NCI-H1092 treated with DMSO at 0.1 percent for 48 hours (cell line): ENCODE data around the gene HNMT.
"Not testable (repeated sequence)": the region's sequence is repeated elsewhere in the genome, so short reads cannot be mapped to it uniquely, and the experiment has no call there.

Source experiments
- DNase-seq: peaks from one replicate; lab custom pipeline; 2025; lab: John Stamatoyannopoulos, UW

The HNMT gene

DNA sequence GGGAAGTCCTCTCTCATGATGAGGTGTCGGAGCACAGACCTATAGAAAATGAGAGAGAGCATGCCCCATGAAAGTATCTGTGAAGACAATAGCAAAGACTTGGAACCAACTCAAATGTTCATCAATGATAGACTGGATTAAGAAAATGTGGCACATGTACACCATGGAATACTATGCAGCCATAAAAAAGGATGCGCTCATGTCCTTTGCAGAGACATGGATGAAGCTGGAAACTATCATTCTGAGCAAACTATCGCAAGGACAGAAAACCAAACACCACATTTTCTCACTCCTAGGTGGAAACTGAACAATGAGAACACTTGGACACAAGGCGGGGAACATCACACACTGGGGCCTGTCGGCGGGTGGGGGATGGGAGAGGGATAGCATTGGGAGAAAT, 79.3 kb downstream of the HNMT start:
- not testable (repeated sequence) for DNase-seq

DNA sequence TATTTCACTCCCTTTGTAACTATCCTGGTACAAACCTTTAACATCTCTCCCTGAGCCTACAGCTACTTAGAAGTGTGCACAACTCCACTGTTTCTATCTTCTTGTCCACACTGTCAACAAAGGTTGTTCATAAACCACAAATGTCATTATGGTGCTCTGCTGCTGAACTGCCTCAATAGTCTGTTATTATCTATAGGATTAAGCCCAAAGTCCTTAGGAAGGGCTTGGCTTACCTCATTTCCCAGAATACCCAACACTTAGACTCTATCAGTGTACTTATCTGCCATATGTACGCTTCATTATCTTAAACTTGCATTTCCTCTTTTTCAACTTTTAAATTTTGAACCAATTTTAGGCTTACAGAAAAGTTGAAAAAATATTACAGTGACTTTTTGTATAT, 94.2 kb downstream of the HNMT start:
- no peak for DNase-seq

DNA sequence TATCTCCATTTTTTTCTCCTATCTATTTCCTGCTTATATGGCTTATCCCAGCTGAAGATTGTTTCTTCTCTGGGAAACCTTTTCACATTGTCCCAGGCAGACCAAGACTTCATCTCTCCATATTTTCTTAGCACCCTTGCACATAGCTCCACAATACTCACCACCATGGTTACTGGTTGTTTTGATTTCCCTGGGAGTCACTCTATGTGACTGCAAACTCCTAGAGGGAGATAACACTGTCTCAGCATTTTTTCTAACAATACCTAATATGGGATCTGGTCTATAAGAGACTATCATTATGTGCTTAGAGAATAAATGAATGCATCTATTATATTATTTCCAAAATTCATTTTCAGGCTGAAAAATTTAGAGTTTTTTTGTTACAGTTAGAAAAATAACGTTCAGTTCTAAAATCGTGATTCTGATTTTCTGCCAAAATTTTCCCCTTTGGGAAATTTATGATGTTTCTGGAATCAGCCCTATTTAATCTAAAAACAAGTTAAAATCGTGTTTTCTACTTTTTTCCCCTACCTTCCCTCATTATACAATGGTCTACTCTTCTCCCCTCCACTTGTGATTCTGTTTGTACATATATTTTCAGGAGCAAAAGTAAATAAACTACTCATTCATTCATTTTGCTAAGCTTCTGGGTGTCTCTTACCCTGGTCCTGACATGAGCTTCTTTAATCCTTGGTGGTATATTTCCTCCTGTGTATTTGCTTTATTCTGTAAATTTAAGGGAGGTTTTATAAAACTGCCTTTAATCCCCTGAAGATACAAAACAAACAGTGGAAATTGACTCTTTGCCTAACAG, 95.4 kb downstream of the HNMT start:
- no peak for DNase-seq

DNA sequence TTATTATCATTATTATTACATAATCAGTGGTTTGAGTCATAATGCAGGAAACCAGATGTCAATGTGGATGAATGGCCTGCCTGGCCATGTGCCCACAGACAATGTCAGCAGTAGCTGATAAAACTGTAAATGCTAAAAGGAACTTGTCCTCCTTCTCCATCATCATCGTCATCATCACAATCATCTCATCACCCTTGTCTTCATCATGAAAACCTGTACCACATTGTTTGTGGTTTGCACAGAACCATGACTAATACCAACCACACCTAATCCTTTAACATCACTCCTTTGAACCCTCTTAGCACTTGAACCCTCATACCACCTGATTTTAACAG, 96.0 kb downstream of the HNMT start:
- peak; percentile 30 for DNase-seq

DNA sequence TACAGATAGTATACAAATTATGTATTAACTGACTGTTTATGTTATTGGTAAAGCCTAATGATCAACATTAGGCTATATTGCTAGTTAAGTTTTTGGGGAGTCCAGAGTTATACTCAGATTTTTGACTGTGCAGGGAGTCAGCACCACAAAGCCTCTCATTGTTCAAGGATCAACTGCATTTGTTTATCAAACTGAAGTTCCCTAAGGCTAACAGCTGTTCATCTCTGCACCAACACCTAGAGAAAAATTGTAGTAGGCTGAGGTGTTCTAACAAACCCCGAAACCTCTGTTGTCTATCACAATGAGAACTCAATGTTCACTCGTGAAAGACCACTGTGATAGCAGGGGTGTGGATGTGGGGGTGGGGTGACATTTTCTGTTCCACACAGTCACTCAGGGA, 97.7 kb downstream of the HNMT start:
- DNase-seq = no peak

DNA sequence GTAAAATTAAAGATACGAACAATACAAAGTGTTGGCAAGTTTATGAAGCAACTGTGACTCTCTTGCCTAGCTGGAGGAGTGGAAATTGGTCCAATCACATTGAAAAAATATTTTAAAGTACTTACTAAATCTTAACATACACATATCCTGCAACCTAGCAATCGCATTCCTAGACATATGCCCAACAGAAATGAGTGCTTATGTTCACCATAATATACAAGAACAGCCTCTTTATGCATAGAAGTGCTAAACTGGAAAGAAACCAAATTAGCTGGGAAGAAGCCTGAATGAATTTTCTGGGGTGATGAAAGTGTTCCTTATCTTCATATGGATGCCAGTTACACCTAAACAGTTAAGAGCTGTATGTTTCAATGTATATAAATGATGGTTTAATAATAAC, 98.9 kb downstream of the HNMT start:
- DNase-seq = no peak
